DND-41 (cell line): ENCODE data around the gene CEACAM5.

Source experiments
- ATAC-seq: fragments of 200-7000 bp; cut with Tn5 transposase; 3 replicates; pipeline ENCODE4 v1.9.1; 2021; ENCODE audit warnings: low read depth; ENCODE audit not compliant: insufficient read depth
- DNase-seq: peaks from one replicate; pipeline ENCODE4 v3.0.0-alpha.2; 2020
- H2AFZ ChIP-seq: 2 replicates; pipeline ENCODE4 v1.6.0; 2012; ENCODE audit warnings: low read depth, low read length
- H3K27ac ChIP-seq: 2 replicates; pipeline ENCODE4 v1.5.1; 2012; ENCODE audit warnings: low read length, inconsistent platforms
- H3K27me3 ChIP-seq: fragments of 200-600 bp; sonication (generic); 2 replicates; pipeline ENCODE4 v1.6.0; 2012; ENCODE audit warnings: low read length, mild to moderate bottlenecking, inconsistent platforms; ENCODE audit not compliant: insufficient read depth, poor library complexity
- H3K36me3 ChIP-seq: 2 replicates; pipeline ENCODE4 v1.5.1; 2012; ENCODE audit warnings: low read length, inconsistent platforms; ENCODE audit not compliant: insufficient read depth
- H3K4me1 ChIP-seq: 2 replicates; pipeline ENCODE4 v1.5.1; 2012; ENCODE audit warnings: mild to moderate bottlenecking, low read length; ENCODE audit not compliant: insufficient read depth
- H3K4me2 ChIP-seq: 2 replicates; pipeline ENCODE4 v1.6.0; 2012; ENCODE audit warnings: mild to moderate bottlenecking, moderate library complexity, low read length, inconsistent platforms; ENCODE audit not compliant: insufficient read depth
- H3K4me3 ChIP-seq, 2 experiments: fragments of 200-600 bp in 1 of 2; shearing (Covaris generic) in 1 of 2; 2 replicates each; pipeline ENCODE4 v1.5.1; 2012 to 2016; ENCODE audit warnings: inconsistent platforms in 2 of 2, low read length in 2 of 2, mild to moderate bottlenecking in 2 of 2, low read depth in 1 of 2, moderate library complexity in 1 of 2
- H3K79me2 ChIP-seq: 2 replicates; pipeline ENCODE4 v1.6.0; 2012; ENCODE audit warnings: low read length, inconsistent platforms; ENCODE audit not compliant: insufficient read depth
- H3K9ac ChIP-seq: 2 replicates; pipeline ENCODE4 v1.6.0; 2012; ENCODE audit warnings: low read depth, mild to moderate bottlenecking, inconsistent platforms, low read length, moderate library complexity
- H3K9me3 ChIP-seq: 2 replicates; pipeline ENCODE4 v1.5.1; 2012; ENCODE audit warnings: low read length, moderate library complexity, mild to moderate bottlenecking, inconsistent platforms; ENCODE audit not compliant: insufficient read depth, severe bottlenecking
- H4K20me1 ChIP-seq: 2 replicates; pipeline ENCODE4 v1.6.0; 2012; ENCODE audit warnings: low read length; ENCODE audit not compliant: insufficient read depth
- CTCF ChIP-seq: IDR thresholded peaks from 2 replicates; pipeline ENCODE4 v1.5.1; 2012; ENCODE audit warnings: borderline replicate concordance, low read length, moderate library complexity, mild to moderate bottlenecking; ENCODE audit not compliant: poor library complexity, severe bottlenecking; ENCODE audit errors: extremely low read depth
- EZH2 ChIP-seq: IDR thresholded peaks from 3 replicates; pipeline ENCODE4 v1.6.1; 2012; ENCODE audit warnings: borderline replicate concordance, low read depth, mild to moderate bottlenecking, moderate library complexity, low read length, inconsistent platforms; ENCODE audit not compliant: severe bottlenecking

The CEACAM5 gene

GRCh38 chr19:41708481-41708880 lies at the start of gene CEACAM5:
CEACAM5 (plus strand) TSS chr19:41708626; CDS start chr19:41708732, 106 bp downstream.
- Histone ChIP-seq H3K4me3 (no peak within 1 kb of the TSS), H4K20me1 (peaks cover 14% of the 10 kb centered on the region; the same call in 1 of the 2 replicates), H3K9ac (no peak within 1 kb of the TSS), H3K36me3 (no peaks in the 10 kb centered on the region), H3K4me2 (no peak within 1 kb of the TSS), H2AFZ (no peak within 1 kb of the TSS), H3K79me2 (no peaks in the 10 kb centered on the region), H3K4me1 (no peaks in the 10 kb centered on the region), H3K9me3 (no peaks in the 10 kb centered on the region), H3K27me3 (peaks cover 17% of the 10 kb centered on the region), H3K27ac (no peak within 1 kb of the TSS)
- DNase-seq (no peak), ATAC-seq (no peak)
- no peak for TF ChIP-seq CTCF
- no peak for TF ChIP-seq EZH2

- TF ChIP-seq EZH2 (no peak), CTCF (no peak)
- ATAC-seq (no peak), DNase-seq (no peak)
- H3K9me3 ChIP-seq = peaks cover 8% of the 10 kb centered on the region
- H3K27me3 ChIP-seq = no peaks in the 10 kb centered on the region
- no peak overlapping the region for H3K27ac ChIP-seq
- no peaks in the 10 kb centered on the region for H3K4me1 ChIP-seq
- H2AFZ ChIP-seq = no peak overlapping the region
- H3K4me2 ChIP-seq = no peak overlapping the region
- H3K4me3 ChIP-seq = no peak overlapping the region
- H4K20me1 ChIP-seq = no peaks in the 10 kb centered on the region
- no peak overlapping the region for H3K9ac ChIP-seq
- H3K79me2 ChIP-seq = no peaks in the 10 kb centered on the region
- no peaks in the 10 kb centered on the region for H3K36me3 ChIP-seq
Observed at GRCh38 chr19:41666075-41666474, 42.4 kb upstream of the CEACAM5 start.

GRCh38 chr19:41668315-41668714 lies 40.1 kb upstream of the CEACAM5 start:
- TF ChIP-seq CTCF = no peak
- TF ChIP-seq EZH2 = no peak
- H2AFZ ChIP-seq = no peak overlapping the region
- DNase-seq = no peak
- no peak overlapping the region for H3K4me3 ChIP-seq
- H3K4me1 ChIP-seq = no peaks in the 10 kb centered on the region
- no peak for ATAC-seq
- no peaks in the 10 kb centered on the region for H3K36me3 ChIP-seq
- no peak overlapping the region for H3K4me2 ChIP-seq
- no peak overlapping the region for H3K9ac ChIP-seq
- peaks cover 3% of the 10 kb centered on the region for H3K27me3 ChIP-seq
- H3K27ac ChIP-seq = no peak overlapping the region
- H4K20me1 ChIP-seq = no peaks in the 10 kb centered on the region
- no peaks in the 10 kb centered on the region for H3K79me2 ChIP-seq
- H3K9me3 ChIP-seq = peaks cover 8% of the 10 kb centered on the region

- DNase-seq = no peak
- TF ChIP-seq EZH2 = no peak
- no peak for TF ChIP-seq CTCF
Observed at GRCh38 chr19:41670755-41671154, 37.7 kb upstream of the CEACAM5 start.

More at GRCh38 chr19:41670755-41671154, 37.7 kb upstream of the CEACAM5 start:
- Histone ChIP-seq H3K9me3 (peaks cover 6% of the 10 kb centered on the region), H2AFZ (no peak overlapping the region), H4K20me1 (no peaks in the 10 kb centered on the region), H3K27me3 (peaks cover 3% of the 10 kb centered on the region), H3K9ac (no peak overlapping the region), H3K79me2 (no peaks in the 10 kb centered on the region), H3K4me1 (no peaks in the 10 kb centered on the region), H3K36me3 (no peaks in the 10 kb centered on the region), H3K4me3 (no peak overlapping the region), H3K4me2 (no peak overlapping the region), H3K27ac (no peak overlapping the region)
- no peak for ATAC-seq
